DMS114 treated with DMSO at 0.1 percent for 48 hours (cell line): ENCODE measurements around the gene COL15A1.

ENCODE experiments used
- DNase-seq: peaks from one replicate; lab custom pipeline; 2025; ENCODE audit not compliant: unreplicated experiment; lab: John Stamatoyannopoulos, UW

COL15A1 gene

DNA sequence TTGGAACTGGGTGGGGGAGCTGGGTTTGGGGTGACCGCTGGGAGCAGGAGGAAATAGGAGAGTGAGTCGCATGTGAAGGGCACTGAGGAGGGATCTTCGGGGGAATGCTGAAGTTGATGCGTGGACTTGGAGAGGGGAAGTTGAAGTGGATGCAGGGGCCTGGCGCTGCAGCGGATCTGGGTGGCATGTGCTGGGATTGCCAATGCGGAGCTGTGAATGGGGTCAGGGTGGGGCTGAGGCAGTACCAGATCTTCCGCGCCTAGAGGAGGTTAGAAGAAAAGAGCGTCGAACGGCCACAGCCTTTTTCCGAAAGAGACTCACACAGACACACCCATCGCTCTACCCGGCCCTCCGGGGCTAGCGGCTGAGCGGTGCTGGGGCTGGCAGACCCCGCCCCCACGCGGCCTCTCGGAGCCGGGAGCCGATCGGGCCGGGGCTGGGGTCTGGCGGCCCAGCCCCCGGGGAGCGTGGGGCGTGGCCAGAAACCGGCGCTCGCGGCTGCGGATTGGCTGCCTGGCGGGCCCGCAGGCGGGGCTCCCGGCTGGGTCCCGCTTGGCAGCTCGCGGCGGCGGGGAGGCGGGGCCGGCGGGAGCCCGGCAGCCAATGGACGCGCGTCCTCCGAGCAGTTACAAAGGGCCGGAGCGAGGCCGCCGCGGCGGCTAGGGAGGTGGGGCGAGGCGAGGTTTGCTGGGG lies 160.9 kb downstream of the COL15A1 start, which contains the start of gene TGFBR1:
Gene TGFBR1 (plus strand): TSS at position 655 of the 693 bp plus-strand sequence. CDS start 93 bp downstream, outside the sequence.
- DNase-seq = peak; percentile 55

DNA sequence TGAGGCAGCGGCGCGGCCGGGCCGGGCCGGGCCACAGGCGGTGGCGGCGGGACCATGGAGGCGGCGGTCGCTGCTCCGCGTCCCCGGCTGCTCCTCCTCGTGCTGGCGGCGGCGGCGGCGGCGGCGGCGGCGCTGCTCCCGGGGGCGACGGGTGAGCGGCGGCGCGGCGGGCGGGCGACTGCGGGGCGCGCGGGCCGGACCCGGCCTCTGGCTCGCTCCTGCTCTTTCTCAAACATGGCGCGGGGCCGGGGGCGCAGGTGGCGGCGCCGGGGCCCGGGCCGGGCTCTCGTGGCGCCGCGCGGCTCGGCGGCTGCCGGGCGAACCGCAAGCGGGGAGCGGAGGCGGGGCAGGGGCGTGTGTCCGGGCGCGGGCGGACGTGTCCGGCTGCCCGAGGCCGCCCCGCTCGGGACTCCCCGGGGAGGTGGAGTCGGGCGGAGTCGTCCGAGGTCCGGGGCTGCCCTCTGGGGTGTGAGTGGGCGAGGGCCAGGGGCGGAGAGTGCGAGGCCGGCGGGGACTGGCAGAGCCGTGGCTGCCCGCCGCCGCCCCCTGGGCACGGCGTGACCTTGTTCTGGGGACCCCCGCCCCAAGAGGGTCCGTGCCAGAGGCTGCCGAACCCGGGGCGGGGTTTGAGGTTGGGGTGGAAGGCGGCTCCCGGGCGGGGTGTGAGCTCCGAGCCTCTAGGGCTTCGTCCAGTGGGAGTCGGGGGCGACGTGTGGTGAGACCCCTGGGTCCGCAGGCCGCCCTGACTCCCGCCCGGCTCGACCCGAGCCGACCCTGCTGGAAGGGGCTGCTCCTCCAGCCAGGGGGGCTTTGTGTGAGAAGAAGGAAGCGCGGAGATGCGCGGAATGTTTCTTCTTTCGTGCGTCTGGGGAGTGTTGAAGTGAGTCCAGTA lies 161.7 kb downstream of the COL15A1 start:
- no peak for DNase-seq

DNA sequence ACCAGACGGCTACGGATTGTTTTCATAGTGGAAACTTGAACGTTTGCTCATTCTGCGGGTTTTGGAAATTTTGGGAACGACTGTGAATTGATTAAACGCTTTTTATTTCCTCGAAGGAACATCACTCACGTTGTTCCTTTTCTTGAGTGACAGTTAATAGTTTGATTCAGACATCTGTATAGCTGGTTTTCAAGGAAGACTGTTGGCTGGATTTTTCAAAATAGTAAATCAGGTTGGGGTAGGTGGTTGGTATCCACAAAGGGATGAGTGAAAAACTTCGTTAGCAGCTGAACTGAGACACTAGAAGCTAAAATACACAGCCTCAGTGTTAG lies 162.3 kb downstream of the COL15A1 start:
- DNase-seq = no peak

DNA sequence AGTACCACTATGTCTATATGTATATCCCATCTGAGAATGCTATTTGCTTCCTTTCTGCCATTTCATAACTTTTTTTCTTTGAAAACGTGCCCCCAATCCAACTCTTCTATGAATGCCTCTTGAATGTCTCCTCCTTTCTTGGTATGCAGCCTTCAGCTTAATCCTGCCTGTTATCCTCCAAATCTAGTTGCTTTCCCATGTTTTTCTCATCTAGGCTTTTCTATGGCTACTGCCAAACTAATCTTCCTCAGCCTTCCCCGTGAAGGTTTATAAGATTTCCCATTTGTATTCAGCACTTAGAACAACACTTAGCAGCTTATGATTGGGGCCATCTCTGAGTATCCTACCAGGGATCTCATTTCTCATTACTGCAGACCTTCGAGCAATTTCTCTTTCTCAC lies 163.7 kb downstream of the COL15A1 start:
- no peak for DNase-seq

DNA sequence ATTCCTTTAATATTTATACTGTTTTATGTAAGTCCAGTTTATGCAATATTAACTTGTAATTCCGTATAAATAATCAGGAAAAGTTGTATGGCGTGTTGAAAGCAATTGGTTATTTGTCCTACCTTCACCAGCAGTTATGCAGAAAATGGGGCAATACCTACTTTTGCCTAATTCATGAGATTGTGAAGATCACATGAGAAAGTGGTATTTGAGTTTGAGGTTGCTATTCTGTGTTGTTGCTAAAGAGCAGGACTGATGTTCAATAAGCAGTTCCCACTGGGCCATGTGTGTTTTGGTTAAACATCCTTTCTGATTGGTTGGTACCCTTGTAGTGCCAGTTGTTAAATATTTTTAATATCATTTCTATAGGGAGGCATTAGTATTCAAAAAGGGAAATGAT lies 164.4 kb downstream of the COL15A1 start:
- no peak for DNase-seq

DNA sequence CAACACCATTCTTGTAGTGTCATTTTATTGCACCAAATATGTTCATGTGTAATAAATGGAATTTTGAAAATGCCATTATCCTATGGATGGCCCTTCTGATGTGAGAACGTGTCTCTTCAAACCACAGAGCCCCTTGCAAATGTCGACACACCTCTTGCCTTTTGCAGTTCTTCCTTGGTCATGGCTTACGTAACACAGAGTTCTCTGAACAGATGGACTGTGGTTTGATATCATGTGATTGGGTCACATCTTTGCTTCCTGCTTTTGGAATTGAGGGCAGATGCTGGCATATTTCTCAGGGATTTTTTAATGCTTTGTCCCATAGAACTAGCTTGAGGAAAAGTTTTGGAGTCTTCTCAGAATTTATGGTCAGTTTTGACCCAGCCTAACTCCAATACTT lies 165.8 kb downstream of the COL15A1 start:
- no peak for DNase-seq

DNA sequence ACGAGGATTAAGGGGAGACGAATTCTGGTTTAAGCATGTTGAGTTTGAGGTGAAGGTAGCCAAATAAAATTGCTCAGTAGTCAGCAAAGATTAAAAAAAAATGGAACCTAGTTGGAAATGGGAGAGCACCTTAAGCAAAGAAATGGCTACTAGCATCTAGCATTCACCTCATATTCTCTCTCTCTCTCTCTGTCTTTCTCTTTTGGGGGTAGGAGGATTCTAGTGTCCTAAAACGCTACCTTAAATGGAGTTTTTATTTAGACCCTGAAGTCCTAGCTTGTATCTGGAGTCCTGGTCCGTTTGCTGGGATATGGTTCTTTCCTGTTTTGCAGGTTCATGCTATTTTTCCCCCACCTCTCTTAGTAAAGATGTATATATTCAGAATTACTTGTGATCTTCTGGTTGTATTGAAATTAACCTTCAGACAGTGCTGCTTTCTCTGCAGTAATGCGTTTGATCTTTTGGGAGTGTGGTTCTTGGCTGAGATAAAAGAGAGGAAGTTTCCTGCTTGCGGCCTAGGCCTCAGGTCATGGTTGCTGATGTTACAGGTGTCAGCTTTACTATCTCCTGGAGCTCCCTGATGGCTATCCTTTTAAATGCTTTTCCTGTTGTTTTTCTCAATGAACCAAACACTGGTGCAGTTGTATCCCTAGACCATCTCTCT lies 169.2 kb downstream of the COL15A1 start:
- DNase-seq = no peak

DNA sequence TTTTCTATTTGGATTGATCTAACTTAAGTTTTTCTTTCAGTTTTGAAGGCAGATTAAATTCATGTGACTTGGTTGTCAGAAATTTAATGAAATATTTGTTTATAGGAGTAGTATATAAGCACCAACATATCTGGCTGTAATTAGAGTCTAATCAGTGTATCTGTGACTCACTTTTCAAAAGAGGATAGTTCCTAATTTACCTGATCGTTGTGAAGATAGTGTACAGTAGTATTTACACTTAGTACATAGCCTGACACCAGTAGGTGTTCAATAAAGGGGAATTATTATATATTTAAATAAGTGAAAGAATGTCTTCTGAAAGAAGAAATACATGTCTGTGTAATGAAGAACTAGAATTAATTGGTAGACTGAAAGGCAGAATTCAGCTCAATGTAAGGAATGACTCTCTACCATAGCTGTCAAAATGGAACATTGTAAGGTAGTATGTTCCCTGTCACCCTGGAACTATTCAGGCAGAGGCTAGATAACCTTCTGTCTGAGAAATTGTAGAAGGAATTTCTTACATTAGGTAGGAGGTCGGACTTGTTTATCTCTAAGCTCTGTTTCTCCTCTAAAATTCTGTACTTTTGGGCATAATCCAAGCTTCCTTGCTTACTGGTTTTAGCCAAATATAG lies 169.8 kb downstream of the COL15A1 start:
- DNase-seq = no peak

DNA sequence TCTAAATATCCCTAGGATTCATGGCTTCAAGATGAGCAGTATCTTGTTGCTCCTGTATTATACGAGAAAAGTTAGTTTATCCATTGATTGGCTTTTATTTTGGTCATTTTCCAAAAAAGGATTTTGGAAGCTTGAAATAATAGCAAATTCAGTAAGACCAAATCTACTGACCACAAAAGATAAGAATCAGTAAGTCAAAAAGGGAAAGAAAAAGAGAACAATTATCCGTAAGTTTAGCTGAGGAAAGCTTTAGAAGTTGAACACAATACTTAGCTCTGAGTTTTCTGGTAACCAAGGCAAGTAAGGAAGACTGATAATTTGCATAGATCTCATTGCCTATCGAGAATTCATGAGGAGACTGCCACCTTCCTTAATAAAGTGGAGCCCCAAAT lies 170.3 kb downstream of the COL15A1 start:
- DNase-seq = no peak

DNA sequence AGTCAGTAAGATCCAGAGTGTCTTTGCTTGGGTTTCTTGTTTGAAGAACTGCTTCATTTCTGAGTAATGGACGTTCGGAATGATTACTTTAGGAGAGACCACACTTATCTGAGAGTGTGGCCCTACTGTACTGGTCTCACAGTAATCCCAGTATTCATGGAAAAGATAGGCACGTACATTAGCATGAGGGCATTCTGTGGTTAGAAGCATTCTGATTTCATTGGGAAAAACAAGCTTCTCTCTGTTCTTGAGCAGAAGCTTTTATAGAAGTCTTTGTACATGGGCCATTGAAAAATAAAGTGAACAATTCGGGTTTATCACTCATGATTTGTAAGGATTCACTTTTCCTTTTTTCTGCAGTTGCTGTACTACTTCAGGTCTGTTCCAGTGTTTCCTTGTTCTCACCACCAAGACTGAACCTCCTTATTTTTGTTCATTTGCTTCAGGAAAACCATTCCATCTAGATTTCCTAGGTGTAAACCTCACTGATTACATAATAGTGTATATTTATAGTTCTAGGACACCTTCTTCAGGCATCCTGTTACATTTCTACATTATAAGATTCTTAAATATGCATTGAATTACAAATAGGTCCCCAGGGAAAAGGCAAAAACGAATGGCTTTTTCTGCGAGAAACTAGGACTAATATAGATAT lies 171.3 kb downstream of the COL15A1 start:
- no peak for DNase-seq

DNA sequence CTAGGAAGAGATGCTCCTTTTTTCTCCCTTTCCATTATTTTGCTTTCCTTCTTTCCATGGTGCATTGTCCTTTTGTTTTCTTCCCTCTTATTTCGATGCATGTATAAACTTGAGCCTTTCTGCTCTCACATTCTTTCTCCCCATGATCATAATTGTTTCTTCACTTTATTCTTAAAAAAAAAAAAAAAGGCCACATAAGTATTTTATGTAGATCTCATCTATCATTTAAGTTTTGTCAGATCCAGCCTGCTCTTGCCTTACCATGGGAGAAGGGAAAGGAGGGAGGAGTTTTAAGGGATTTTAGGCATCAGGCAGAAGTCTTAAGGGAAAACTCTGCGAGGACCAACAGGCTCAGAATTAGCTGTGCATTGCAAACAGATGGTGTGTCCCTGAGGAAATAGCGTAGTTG lies 172.3 kb downstream of the COL15A1 start:
- DNase-seq = no peak

DNA sequence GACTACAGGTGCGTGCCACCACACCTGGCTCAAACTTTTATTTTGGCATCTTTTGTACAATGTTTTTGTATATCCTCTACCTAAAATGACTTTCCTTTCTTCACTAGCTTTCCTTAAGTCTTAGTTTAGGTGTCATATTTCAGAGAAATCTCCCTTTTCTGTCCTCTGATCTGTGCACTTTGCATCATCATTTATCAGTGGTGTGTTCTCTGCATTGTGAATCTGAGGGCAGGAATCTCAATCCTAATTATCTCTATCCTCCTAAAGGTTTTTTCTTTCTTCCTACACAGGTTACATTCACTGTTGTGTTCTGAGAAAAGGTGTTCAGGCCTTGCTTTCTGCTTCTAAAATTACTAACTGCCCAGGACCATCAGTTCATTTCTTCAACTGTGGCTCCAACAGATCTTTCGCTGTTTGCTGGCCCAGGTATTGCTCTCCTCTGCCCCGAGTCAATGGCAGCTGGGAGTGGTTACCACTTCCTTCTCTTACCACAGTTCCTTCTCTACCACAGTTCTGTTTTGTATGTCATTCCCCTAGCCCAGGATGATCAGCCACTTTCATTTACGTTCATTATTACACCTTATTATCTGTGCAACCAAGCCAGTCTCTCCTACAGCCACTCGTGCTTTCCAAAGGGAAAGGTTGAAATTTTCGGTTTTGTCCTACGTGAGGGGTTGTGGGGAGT lies 175.2 kb downstream of the COL15A1 start:
- no peak for DNase-seq

DNA sequence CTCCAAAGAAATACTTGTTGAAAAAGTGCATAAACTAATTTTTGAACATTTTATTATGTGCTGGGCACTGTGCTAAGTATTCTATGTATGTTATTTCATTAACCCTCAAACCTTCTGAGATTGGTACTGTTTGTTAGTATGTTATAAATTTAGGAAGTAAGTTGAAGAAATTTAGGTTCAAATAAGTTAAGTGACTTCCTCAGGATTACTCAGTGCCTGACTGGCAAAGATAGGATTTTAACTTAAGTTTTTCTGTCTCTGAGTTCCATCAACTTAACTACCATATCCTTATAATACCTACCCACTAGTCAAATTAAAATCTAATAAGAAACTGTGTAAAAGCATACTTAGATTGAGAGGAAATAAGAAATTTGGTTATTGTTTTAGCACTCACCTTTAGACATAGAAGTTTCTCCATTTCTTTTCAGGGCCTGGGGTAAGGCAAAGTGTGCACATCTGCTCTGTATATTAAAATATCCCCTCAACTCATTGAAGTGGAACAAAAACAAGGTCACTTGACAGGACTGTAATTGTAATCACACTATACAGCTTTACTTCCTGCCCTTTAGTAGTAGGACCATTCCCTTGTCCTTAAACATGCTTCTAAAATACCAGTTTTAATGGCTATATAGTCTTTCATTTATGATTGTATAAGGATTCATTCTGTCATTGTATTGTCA lies 176.4 kb downstream of the COL15A1 start:
- DNase-seq = no peak
